Mesodermal cell (in vitro differentiated cells): ENCODE data around the gene TMEM174.
"Not testable (repeated sequence)": the region's sequence is repeated elsewhere in the genome, so short reads cannot be mapped to it uniquely, and the experiment has no call there.

ENCODE experiments used
- H3K27ac ChIP-seq: 2 replicates; pipeline ENCODE4 v1.7.0; 2013; ENCODE audit warnings: mild to moderate bottlenecking, low read depth, low read length, moderate library complexity; ENCODE audit not compliant: severe bottlenecking
- H3K36me3 ChIP-seq: 2 replicates; pipeline ENCODE4 v1.7.1; 2013; ENCODE audit warnings: mild to moderate bottlenecking, low read length, moderate library complexity; ENCODE audit not compliant: control insufficient read depth, insufficient read depth
- H3K4me1 ChIP-seq: one replicate; pipeline ENCODE4 v1.7.1; 2013; ENCODE audit warnings: mild to moderate bottlenecking, low read length; ENCODE audit not compliant: insufficient read depth, control insufficient read depth, poor library complexity, severe bottlenecking
- H3K4me3 ChIP-seq: 2 replicates; pipeline ENCODE4 v1.7.0; 2013; ENCODE audit warnings: low read length, control low read depth, mild to moderate bottlenecking; ENCODE audit not compliant: insufficient read depth, poor library complexity, severe bottlenecking; ENCODE audit errors: extremely low read depth
- H3K9me3 ChIP-seq: 2 replicates; pipeline ENCODE4 v1.7.1; 2013; ENCODE audit warnings: mild to moderate bottlenecking, low read length, moderate library complexity; ENCODE audit not compliant: control insufficient read depth
- WGBS, 2 experiments: methylation state at CpG; one replicate each; pipeline ENCODE4 v1.1.5; 2013; ENCODE audit warnings: missing lambda C conversion rate in 2 of 2; ENCODE audit not compliant: insufficient coverage in 2 of 2; 5-methylcytosine and 5-hydroxymethylcytosine counted together

TMEM174 gene

GRCh38 chr5:73196201-73196600 is 23.2 kb downstream of the TMEM174 start:
- Histone ChIP-seq H3K36me3 (no peaks in the 10 kb centered on the region), H3K27ac (no peak overlapping the region), H3K4me1 (no peaks in the 10 kb centered on the region), H3K9me3 (no peaks in the 10 kb centered on the region), H3K4me3 (no peak overlapping the region)
- 87 to 100% methylated on average over 1 of the region's 1 CpG for whole genome bisulfite sequencing, 2 experiments

GRCh38 chr5:73197637-73198257 is 24.8 kb downstream of the TMEM174 start:
- WGBS, 2 experiments = 80 to 95% methylated on average over 1 to 6 of the region's 8 CpGs
- no peak overlapping the region for H3K27ac ChIP-seq
- no peak overlapping the region for H3K4me3 ChIP-seq
- H3K9me3 ChIP-seq = no peaks in the 10 kb centered on the region
- no peaks in the 10 kb centered on the region for H3K4me1 ChIP-seq
- no peaks in the 10 kb centered on the region for H3K36me3 ChIP-seq

GRCh38 chr5:73198833-73199592 is 26.0 kb downstream of the TMEM174 start:
- Histone ChIP-seq H3K4me1 (no peaks in the 10 kb centered on the region), H3K36me3 (no peaks in the 10 kb centered on the region), H3K9me3 (no peaks in the 10 kb centered on the region), H3K4me3 (no peak overlapping the region), H3K27ac (no peak overlapping the region)
- WGBS, 2 experiments = 83 to 89% methylated on average over 2 to 3 of the region's 3 CpGs

- Histone ChIP-seq H3K27ac (no peak overlapping the region), H3K4me1 (no peaks in the 10 kb centered on the region), H3K4me3 (no peak overlapping the region), H3K36me3 (no peaks in the 10 kb centered on the region), H3K9me3 (no peaks in the 10 kb centered on the region)
- WGBS, 2 experiments = 100% methylated on average over 1 of the region's 5 CpGs
Measured at GRCh38 chr5:73199671-73200070, 26.7 kb downstream of the TMEM174 start.

GRCh38 chr5:73201547-73202513 is 28.8 kb downstream of the TMEM174 start:
- Histone ChIP-seq H3K27ac (no peak overlapping the region), H3K4me3 (no peak overlapping the region), H3K9me3 (no peaks in the 10 kb centered on the region), H3K36me3 (no peaks in the 10 kb centered on the region), H3K4me1 (no peaks in the 10 kb centered on the region)
- WGBS, 2 experiments = 54 to 60% methylated on average over 22 to 24 of the region's 34 CpGs

- Histone ChIP-seq H3K36me3 (no peaks in the 10 kb centered on the region), H3K9me3 (no peaks in the 10 kb centered on the region), H3K4me1 (no peaks in the 10 kb centered on the region), H3K4me3 (no peak overlapping the region), H3K27ac (no peak overlapping the region)
- WGBS, 2 experiments = 40 to 89% methylated on average over 1 to 2 of the region's 3 CpGs
Measured at GRCh38 chr5:73204332-73204731, 31.3 kb downstream of the TMEM174 start.

GRCh38 chr5:73204733-73205132 is 31.7 kb downstream of the TMEM174 start:
- H3K4me3 ChIP-seq = no peak overlapping the region
- no peaks in the 10 kb centered on the region for H3K36me3 ChIP-seq
- H3K27ac ChIP-seq = no peak overlapping the region
- 81 to 91% methylated on average over 5 of the region's 5 CpGs for WGBS, 2 experiments
- no peaks in the 10 kb centered on the region for H3K4me1 ChIP-seq
- H3K9me3 ChIP-seq = no peaks in the 10 kb centered on the region

- WGBS, 2 experiments = 94 to 95% methylated on average over 2 to 3 of the region's 3 CpGs
Measured at GRCh38 chr5:73205305-73205704, 32.3 kb downstream of the TMEM174 start.

GRCh38 chr5:73207239-73207638 is 34.2 kb downstream of the TMEM174 start:
- not testable (repeated sequence) for H3K27ac ChIP-seq, H3K4me3 ChIP-seq, H3K4me1 ChIP-seq, H3K36me3 ChIP-seq, H3K9me3 ChIP-seq
- 44 to 80% methylated on average over 2 to 3 of the region's 4 CpGs for WGBS, 2 experiments

More at GRCh38 chr5:73205305-73205704, 32.3 kb downstream of the TMEM174 start:
- no peak overlapping the region for H3K4me3 ChIP-seq
- no peak overlapping the region for H3K27ac ChIP-seq
- no peaks in the 10 kb centered on the region for H3K36me3 ChIP-seq
- H3K9me3 ChIP-seq = no peaks in the 10 kb centered on the region
- no peaks in the 10 kb centered on the region for H3K4me1 ChIP-seq

GRCh38 chr5:73209075-73209474 is 36.1 kb downstream of the TMEM174 start:
- not testable (repeated sequence) for H3K9me3 ChIP-seq, H3K27ac ChIP-seq, H3K4me3 ChIP-seq, H3K4me1 ChIP-seq, H3K36me3 ChIP-seq
